Adrenal gland (tissue), 5 donors: ENCODE results near the gene OR6C76.

Source experiments
- CTCF ChIP-seq, 6 experiments: fragments of 450-650 bp in 4 of 6; fragments of 200-600 bp in 2 of 6; sonication (generic) in 1 of 6; IDR thresholded peaks; 1 replicate in 5 of 6; 2 replicates in 1 of 6; pipeline versions ENCODE4 v1.5.1 to v1.8.0; 2016 to 2021; ENCODE audit warnings: antibody characterized with exemption in 6 of 6, mild to moderate bottlenecking in 2 of 6, moderate library complexity in 1 of 6
- POLR2A ChIP-seq, 2 donors: fragments of 450-650 bp; IDR thresholded peaks; one replicate each; pipeline ENCODE4 v1.6.1; 2017; ENCODE audit warnings: antibody characterized with exemption in 2 of 2, mild to moderate bottlenecking in 2 of 2, moderate library complexity in 1 of 2
- donor health status: DM: no; HTN: no; CAD: no.

- TF ChIP-seq POLR2A (IDR thresholded peaks at IDR 0.05) (no peak), CTCF (IDR thresholded peaks at IDR 0.05) (no peak)
Observed at GRCh38 chr12:55472264-55472663, 46.2 kb downstream of the OR6C76 start.
